ENCODE data around the gene INKA1. TPM values are rescaled to one million over a fixed set of nuclear protein-coding genes. Genes with fewer than 3 reads are reported as not detected.

The INKA1 gene
- total RNA-seq, 2 experiments from 2014 or later = 0.50 to 0.70 TPM

- intact Hi-C loops (cut with DNase I, micrococcal nuclease) = loop anchor here in 1 of 2 experiments (5.0 kb wide), 1 partner anchor 108 kb away; no protein-coding TSS in a partner anchor
Measured at GRCh38 chr3:49799761-49800160, 3.3 kb upstream of the INKA1 start, which contains the start of gene CDHR4. TSS of gene CDHR4 (minus strand) at chr3:49799873. CDS start at chr3:49799812, 61 bp downstream.

GRCh38 chr3:49801160-49801559, 1.9 kb upstream of the INKA1 start:
- POLR2A ChIA-PET = no interaction called here

More at GRCh38 chr3:49799761-49800160, 3.3 kb upstream of the INKA1 start, which contains the start of gene CDHR4:
- Mint-ChIP-seq H3K9me3 (ENCODE audit: low read depth) (no peaks in the 10 kb centered on the region), H3K27me3 (peaks cover 10% of the 10 kb centered on the region), H3K27ac (no peak within 1 kb of the TSS), H3K36me3 (ENCODE audit: low read depth) (no peaks in the 10 kb centered on the region), H3K4me1 (peaks cover 12% of the 10 kb centered on the region), H3K4me3 (no peak within 1 kb of the TSS)
- DNase-seq (no peak), ATAC-seq (no peak)
- ChIA-PET POLR2A (no interaction called here), CTCF (interaction anchor here (1.0 to 2.2 kb wide), 4 partner anchors 20 to 109 kb away, joined by 4 to 15 read pairs (median 4); no protein-coding TSS in a partner anchor)

GRCh38 chr3:49803465-49804140, 542 bp downstream of the INKA1 start:
- Mint-ChIP-seq H3K27ac (no peak overlapping the region), H3K27me3 (peaks cover 10% of the 10 kb centered on the region), H3K36me3 (ENCODE audit: low read depth) (no peaks in the 10 kb centered on the region), H3K4me3 (peak overlapping the region; percentile 79), H3K4me1 (peaks cover 42% of the 10 kb centered on the region), H3K9me3 (ENCODE audit: low read depth) (no peaks in the 10 kb centered on the region)
- intact Hi-C loops (cut with DNase I, micrococcal nuclease) = loop anchor here (1.0 to 5.0 kb wide), 8 partner anchors 11 to 423 kb away; partner anchors contain the start of genes APEH (in 1 of the 2), DAG1 (in 1 of the 2) and IP6K1 (in 1 of the 2)
- ChIA-PET POLR2A (interaction anchor here (0.6 to 2.9 kb wide), 2 partner anchors 9 to 37 kb away, joined by 4 to 16 read pairs; partner anchors contain the start of gene UBA7), CTCF (interaction anchor here (0.5 to 5.2 kb wide), 20 partner anchors 9 to 1872 kb away, joined by 3 to 56 read pairs (median 4); partner anchors contain the start of genes IP6K1 and UBA7)
- peak; percentile 14 for ATAC-seq
- DNase-seq = peak; percentile 63

More at GRCh38 chr3:49801160-49801559, 1.9 kb upstream of the INKA1 start:
- no peak for ATAC-seq
- no peaks in the 10 kb centered on the region for H3K36me3 Mint-ChIP-seq (ENCODE audit: low read depth)
- DNase-seq = no peak
- no peak overlapping the region for H3K4me3 Mint-ChIP-seq
- H3K4me1 Mint-ChIP-seq = peaks cover 24% of the 10 kb centered on the region
- CTCF ChIA-PET = interaction anchor here (0.8 to 3.9 kb wide), 4 partner anchors 12 to 38 kb away, joined by 4 to 27 read pairs (median 12); partner anchors contain the start of genes IP6K1 and UBA7
- intact Hi-C loops (cut with DNase I, micrococcal nuclease) = loop anchor here in 1 of 2 experiments (5.0 kb wide), 1 partner anchor 106 kb away; no protein-coding TSS in a partner anchor
- H3K9me3 Mint-ChIP-seq (ENCODE audit: low read depth) = no peaks in the 10 kb centered on the region
- H3K27ac Mint-ChIP-seq = no peak overlapping the region
- H3K27me3 Mint-ChIP-seq = peaks cover 10% of the 10 kb centered on the region

- H3K36me3 Mint-ChIP-seq (ENCODE audit: low read depth) = no peaks in the 10 kb centered on the region
- ChIA-PET CTCF (interaction anchor here (0.5 to 5.2 kb wide), 13 partner anchors 9 to 377 kb away, joined by 3 to 56 read pairs (median 4); partner anchors contain the start of genes IP6K1 and UBA7), POLR2A (interaction anchor here (2.9 kb wide), 1 partner anchor 9 kb away, joined by 16 read pairs; the partner anchor contains the start of gene UBA7)
- H3K27ac Mint-ChIP-seq = no peak overlapping the region
- H3K27me3 Mint-ChIP-seq = peaks cover 10% of the 10 kb centered on the region
- H3K4me3 Mint-ChIP-seq = peak overlapping the region; percentile 79
- ATAC-seq = no peak
- intact Hi-C loops (cut with DNase I, micrococcal nuclease) = loop anchor here in 1 of 2 experiments (5.0 kb wide), 1 partner anchor 103 kb away; no protein-coding TSS in a partner anchor
- DNase-seq = no peak
- no peaks in the 10 kb centered on the region for H3K9me3 Mint-ChIP-seq (ENCODE audit: low read depth)
- peaks cover 42% of the 10 kb centered on the region for H3K4me1 Mint-ChIP-seq
Measured at GRCh38 chr3:49804141-49805041, 1.3 kb downstream of the INKA1 start.

- POLR2A ChIA-PET = interaction anchor here (2.9 kb wide), 1 partner anchor 8 kb away, joined by 16 read pairs; the partner anchor contains the start of gene UBA7
- intact Hi-C loops (cut with DNase I, micrococcal nuclease) = no loop called here
- Mint-ChIP-seq H3K27me3 (peaks cover 10% of the 10 kb centered on the region), H3K27ac (peak overlapping the region; percentile 55), H3K4me3 (no peak overlapping the region), H3K4me1 (peaks cover 42% of the 10 kb centered on the region), H3K36me3 (ENCODE audit: low read depth) (peaks cover 5% of the 10 kb centered on the region), H3K9me3 (ENCODE audit: low read depth) (no peaks in the 10 kb centered on the region)
- ATAC-seq (no peak), DNase-seq (no peak)
- CTCF ChIA-PET = interaction anchor here (0.5 to 5.2 kb wide), 7 partner anchors 8 to 295 kb away, joined by 3 to 56 read pairs (median 4); partner anchors contain the start of gene UBA7
Measured at GRCh38 chr3:49805367-49805782, 2.3 kb downstream of the INKA1 start.

- Mint-ChIP-seq H3K27ac (no peak overlapping the region), H3K9me3 (ENCODE audit: low read depth) (no peaks in the 10 kb centered on the region), H3K4me3 (no peak overlapping the region), H3K27me3 (peaks cover 8% of the 10 kb centered on the region), H3K36me3 (ENCODE audit: low read depth) (peaks cover 6% of the 10 kb centered on the region), H3K4me1 (peaks cover 42% of the 10 kb centered on the region)
- peak; percentile 61 for DNase-seq
- ChIA-PET CTCF (interaction anchor here (1.0 to 5.2 kb wide), 2 partner anchors 33 to 295 kb away, joined by 3 to 56 read pairs; no protein-coding TSS in a partner anchor), POLR2A (interaction anchor here (0.6 kb wide), 1 partner anchor 14 kb away, joined by 3 read pairs; no protein-coding TSS in a partner anchor)
- no peak for ATAC-seq
- intact Hi-C loops (cut with DNase I, micrococcal nuclease) = no loop called here
Measured at GRCh38 chr3:49805897-49806701, 3.0 kb downstream of the INKA1 start.

- intact Hi-C loops (cut with DNase I, micrococcal nuclease) = no loop called here
- peaks cover 7% of the 10 kb centered on the region for H3K36me3 Mint-ChIP-seq (ENCODE audit: low read depth)
- DNase-seq = no peak
- ChIA-PET POLR2A (interaction anchor here (0.6 kb wide), 1 partner anchor 13 kb away, joined by 3 read pairs; no protein-coding TSS in a partner anchor), CTCF (interaction anchor here (1.3 to 5.2 kb wide), 2 partner anchors 32 to 87 kb away, joined by 4 to 56 read pairs; partner anchors contain the start of gene AMIGO3)
- H3K27ac Mint-ChIP-seq = no peak overlapping the region
- peaks cover 40% of the 10 kb centered on the region for H3K4me1 Mint-ChIP-seq
- H3K27me3 Mint-ChIP-seq = peaks cover 2% of the 10 kb centered on the region
- H3K4me3 Mint-ChIP-seq = no peak overlapping the region
- no peak for ATAC-seq
- no peaks in the 10 kb centered on the region for H3K9me3 Mint-ChIP-seq (ENCODE audit: low read depth)
Measured at GRCh38 chr3:49806850-49807249, 3.8 kb downstream of the INKA1 start.

GRCh38 chr3:49807431-49808114, 4.5 kb downstream of the INKA1 start:
- peaks cover 37% of the 10 kb centered on the region for H3K4me1 Mint-ChIP-seq
- no peak overlapping the region for H3K4me3 Mint-ChIP-seq
- intact Hi-C loops (cut with DNase I, micrococcal nuclease) = no loop called here
- H3K9me3 Mint-ChIP-seq (ENCODE audit: low read depth) = no peaks in the 10 kb centered on the region
- POLR2A ChIA-PET = no interaction called here
- H3K27me3 Mint-ChIP-seq = no peaks in the 10 kb centered on the region
- DNase-seq (no peak), ATAC-seq (no peak)
- CTCF ChIA-PET = interaction anchor here (0.5 to 2.4 kb wide), 4 partner anchors 32 to 729 kb away, joined by 4 to 10 read pairs (median 4); partner anchors contain the start of gene AMIGO3
- H3K36me3 Mint-ChIP-seq (ENCODE audit: low read depth) = peaks cover 7% of the 10 kb centered on the region
- H3K27ac Mint-ChIP-seq = no peak overlapping the region

GRCh38 chr3:49812916-49813496, 9.9 kb downstream of the INKA1 start:
- Mint-ChIP-seq H3K9me3 (ENCODE audit: low read depth) (no peaks in the 10 kb centered on the region), H3K4me3 (peak overlapping the region; percentile 89), H3K27me3 (no peaks in the 10 kb centered on the region), H3K27ac (peak overlapping the region; percentile 95), H3K4me1 (peaks cover 14% of the 10 kb centered on the region), H3K36me3 (ENCODE audit: low read depth) (peaks cover 10% of the 10 kb centered on the region)
- peak; percentile 7 for ATAC-seq
- intact Hi-C loops (cut with DNase I, micrococcal nuclease) = loop anchor here in 1 of 2 experiments (1.0 kb wide), 1 partner anchor 43 kb away; the partner anchor contains the start of gene TRAIP
- ChIA-PET CTCF (interaction anchor here (0.6 to 4.7 kb wide), 5 partner anchors 8 to 1142 kb away, joined by 3 to 27 read pairs (median 6); partner anchors contain the start of gene INKA1), POLR2A (interaction anchor here (0.6 to 2.4 kb wide), 4 partner anchors 9 to 1170 kb away, joined by 3 to 16 read pairs (median 3); partner anchors contain the start of gene INKA1)
- no peak for DNase-seq
